ENCODE results near the gene BCAR3. TPM values are rescaled to one million over a fixed set of nuclear protein-coding genes. Genes with fewer than 3 reads are reported as not detected.

The BCAR3 gene
- total RNA-seq, 1 donor from 2014 or later = 59.5 TPM

DNA sequence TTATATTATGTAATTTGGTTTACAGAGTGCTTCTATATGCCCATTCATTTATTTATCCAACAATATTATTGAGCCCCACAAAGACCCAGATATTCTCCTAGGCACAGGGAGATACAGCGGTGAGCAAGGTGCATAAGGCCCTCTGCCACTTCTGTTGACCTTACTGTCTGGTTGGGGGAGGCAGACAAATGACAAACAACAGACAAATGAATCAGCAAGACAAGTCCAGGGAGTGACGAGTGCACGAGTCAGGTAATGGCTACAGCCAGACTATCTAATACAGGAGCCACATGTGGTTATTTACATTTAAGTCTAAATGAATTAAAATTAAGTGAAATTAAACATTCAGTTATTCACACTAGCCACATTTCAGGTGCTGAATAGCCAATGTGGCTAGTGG is 22.0 kb upstream of the BCAR3 start:
- ChIA-PET POLR2A (interaction anchor here (0.9 to 5.3 kb wide), 10 partner anchors 8 to 143 kb away, joined by 3 to 43 read pairs (median 8); partner anchors contain the start of gene BCAR3), CTCF (interaction anchor here (1.1 to 1.5 kb wide), 4 partner anchors 11 to 74 kb away, joined by 3 to 8 read pairs (median 4); no protein-coding TSS in a partner anchor)
- H3K4me3 Mint-ChIP-seq = peak overlapping the region; percentile 61
- DNase-seq = no peak
- no peaks in the 10 kb centered on the region for H3K9me3 Mint-ChIP-seq
- ATAC-seq (ENCODE audit: low read depth) = peak; percentile 2
- H3K36me3 Mint-ChIP-seq (ENCODE audit: low read depth) = no peaks in the 10 kb centered on the region
- intact Hi-C loops (cut with micrococcal nuclease) = loop anchor here (1.0 to 10.0 kb wide), 4 partner anchors 10 to 519 kb away; partner anchors contain the start of genes BCAR3, CCDC18 and TMED5
- H3K27me3 Mint-ChIP-seq = no peaks in the 10 kb centered on the region
- H3K27ac Mint-ChIP-seq = peak overlapping the region; percentile 88
- TF ChIP-seq, protein P1, sequence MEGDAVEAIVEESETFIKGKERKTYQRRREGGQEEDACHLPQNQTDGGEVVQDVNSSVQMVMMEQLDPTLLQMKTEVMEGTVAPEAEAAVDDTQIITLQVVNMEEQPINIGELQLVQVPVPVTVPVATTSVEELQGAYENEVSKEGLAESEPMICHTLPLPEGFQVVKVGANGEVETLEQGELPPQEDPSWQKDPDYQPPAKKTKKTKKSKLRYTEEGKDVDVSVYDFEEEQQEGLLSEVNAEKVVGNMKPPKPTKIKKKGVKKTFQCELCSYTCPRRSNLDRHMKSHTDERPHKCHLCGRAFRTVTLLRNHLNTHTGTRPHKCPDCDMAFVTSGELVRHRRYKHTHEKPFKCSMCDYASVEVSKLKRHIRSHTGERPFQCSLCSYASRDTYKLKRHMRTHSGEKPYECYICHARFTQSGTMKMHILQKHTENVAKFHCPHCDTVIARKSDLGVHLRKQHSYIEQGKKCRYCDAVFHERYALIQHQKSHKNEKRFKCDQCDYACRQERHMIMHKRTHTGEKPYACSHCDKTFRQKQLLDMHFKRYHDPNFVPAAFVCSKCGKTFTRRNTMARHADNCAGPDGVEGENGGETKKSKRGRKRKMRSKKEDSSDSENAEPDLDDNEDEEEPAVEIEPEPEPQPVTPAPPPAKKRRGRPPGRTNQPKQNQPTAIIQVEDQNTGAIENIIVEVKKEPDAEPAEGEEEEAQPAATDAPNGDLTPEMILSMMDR (IDR thresholded peaks at IDR 0.05) = no peak
- H3K4me1 Mint-ChIP-seq = peaks cover 81% of the 10 kb centered on the region

DNA sequence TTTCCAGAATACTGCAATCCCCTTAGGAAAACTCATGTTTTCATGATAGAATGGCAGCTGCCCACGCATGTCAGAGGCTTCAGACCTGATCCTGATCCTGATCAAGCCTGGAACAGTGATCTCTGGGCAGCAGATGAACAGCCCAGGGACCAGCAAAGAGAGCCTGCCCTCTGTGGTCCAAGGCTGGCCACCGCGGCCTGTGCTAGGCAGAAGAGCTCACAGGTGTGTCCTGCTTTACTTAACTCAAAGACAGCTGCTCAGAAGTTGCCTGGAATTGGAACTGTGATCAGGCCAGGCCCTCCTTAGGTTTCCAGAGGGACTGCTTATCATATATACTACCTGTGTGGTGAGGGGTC is 21.2 kb upstream of the BCAR3 start:
- Mint-ChIP-seq H3K27me3 (no peaks in the 10 kb centered on the region), H3K4me3 (no peak overlapping the region), H3K9me3 (no peaks in the 10 kb centered on the region), H3K27ac (peak overlapping the region; percentile 88), H3K4me1 (peaks cover 74% of the 10 kb centered on the region), H3K36me3 (ENCODE audit: low read depth) (no peaks in the 10 kb centered on the region)
- POLR2A ChIA-PET = interaction anchor here (0.5 to 5.3 kb wide), 5 partner anchors 10 to 927 kb away, joined by 3 to 43 read pairs (median 12); partner anchors contain the start of gene BCAR3
- TF ChIP-seq, protein P1 (IDR thresholded peaks at IDR 0.05) = no peak
- intact Hi-C loops (cut with micrococcal nuclease) = loop anchor here (1.0 to 10.0 kb wide), 2 partner anchors 23 to 518 kb away; partner anchors contain the start of genes CCDC18 and TMED5
- CTCF ChIA-PET = interaction anchor here (1.2 to 1.5 kb wide), 3 partner anchors 11 to 73 kb away, joined by 3 to 8 read pairs (median 4); partner anchors contain the start of gene BCAR3
- DNase-seq (no peak), ATAC-seq (ENCODE audit: low read depth) (no peak)

DNA sequence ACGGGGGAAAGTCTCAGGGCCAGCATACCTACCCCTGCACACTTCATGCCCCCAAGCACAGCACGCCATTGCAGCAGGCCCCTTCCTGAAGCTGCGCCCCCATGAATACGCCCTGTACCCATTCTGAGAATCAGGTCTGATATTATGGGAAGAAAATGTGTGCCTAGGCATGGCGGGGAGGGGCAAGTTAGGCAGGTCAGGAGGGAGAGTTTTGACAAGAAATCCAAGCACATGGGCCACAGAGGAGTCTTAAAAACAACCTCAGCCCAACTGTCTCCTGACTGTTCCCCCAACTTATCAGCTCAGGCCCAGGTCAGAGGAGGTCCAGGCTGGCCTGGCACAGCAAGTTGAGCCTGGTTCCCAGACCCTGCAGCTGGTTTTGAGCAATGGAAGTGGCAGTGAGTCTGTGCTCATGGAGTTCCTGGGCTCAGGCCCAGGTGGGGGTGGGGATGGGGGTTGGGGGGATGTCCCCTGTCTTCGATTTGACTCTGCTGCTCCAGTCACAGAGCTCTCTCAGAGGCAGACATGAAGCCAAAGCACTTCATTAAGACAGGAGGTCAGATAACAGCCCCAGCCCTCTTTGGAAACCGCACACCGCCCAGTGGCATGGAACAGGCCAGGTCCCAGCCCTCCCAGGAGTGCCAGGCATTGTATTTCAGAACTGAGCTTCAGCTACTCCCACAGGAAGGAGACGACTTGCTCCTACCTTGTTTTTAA is 20.6 kb upstream of the BCAR3 start:
- DNase-seq = no peak
- Mint-ChIP-seq H3K27ac (peak overlapping the region; percentile 88), H3K4me1 (peaks cover 69% of the 10 kb centered on the region), H3K9me3 (no peaks in the 10 kb centered on the region), H3K27me3 (no peaks in the 10 kb centered on the region), H3K36me3 (ENCODE audit: low read depth) (no peaks in the 10 kb centered on the region), H3K4me3 (no peak overlapping the region)
- ChIA-PET CTCF (interaction anchor here (1.2 to 1.5 kb wide), 3 partner anchors 10 to 73 kb away, joined by 3 to 8 read pairs (median 4); partner anchors contain the start of gene BCAR3), POLR2A (interaction anchor here (0.5 to 5.3 kb wide), 5 partner anchors 9 to 926 kb away, joined by 3 to 43 read pairs (median 12); partner anchors contain the start of gene BCAR3)
- no peak for ATAC-seq (ENCODE audit: low read depth)
- intact Hi-C loops (cut with micrococcal nuclease) = loop anchor here (1.0 to 10.0 kb wide), 2 partner anchors 24 to 517 kb away; partner anchors contain the start of genes CCDC18 and TMED5
- TF ChIP-seq, protein P1 (IDR thresholded peaks at IDR 0.05) = no peak

DNA sequence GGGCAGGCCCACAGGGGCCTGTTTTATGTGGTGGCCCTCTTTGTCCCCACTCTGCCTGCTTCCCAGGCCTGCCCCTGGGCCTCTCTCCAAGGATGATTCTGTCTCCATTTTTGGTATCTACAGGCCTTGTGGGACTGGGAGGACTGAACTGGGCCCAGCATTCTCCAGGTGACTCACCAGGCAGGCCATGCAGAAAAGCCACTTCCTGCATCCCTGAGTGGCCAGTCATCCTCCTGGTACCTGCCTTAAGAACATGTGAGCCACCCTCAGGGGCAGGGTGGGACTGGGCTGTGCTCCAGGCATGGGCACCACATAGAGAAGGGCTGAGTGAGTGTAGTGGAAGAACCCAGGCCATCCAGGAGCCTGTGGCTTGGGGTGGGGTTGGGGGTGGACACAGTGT is 20.0 kb upstream of the BCAR3 start:
- peak overlapping the region; percentile 46 for H3K27ac Mint-ChIP-seq
- TF ChIP-seq, protein P1 (IDR thresholded peaks at IDR 0.05) = no peak
- peaks cover 69% of the 10 kb centered on the region for H3K4me1 Mint-ChIP-seq
- H3K9me3 Mint-ChIP-seq = no peaks in the 10 kb centered on the region
- intact Hi-C loops (cut with micrococcal nuclease) = loop anchor here (1.0 to 10.0 kb wide), 2 partner anchors 25 to 517 kb away; partner anchors contain the start of genes CCDC18 and TMED5
- no peaks in the 10 kb centered on the region for H3K27me3 Mint-ChIP-seq
- no peaks in the 10 kb centered on the region for H3K36me3 Mint-ChIP-seq (ENCODE audit: low read depth)
- POLR2A ChIA-PET = interaction anchor here (1.0 to 5.3 kb wide), 3 partner anchors 9 to 20 kb away, joined by 4 to 43 read pairs (median 34); partner anchors contain the start of gene BCAR3
- CTCF ChIA-PET = interaction anchor here (1.2 kb wide), 1 partner anchor 10 kb away, joined by 3 read pairs; no protein-coding TSS in a partner anchor
- H3K4me3 Mint-ChIP-seq = no peak overlapping the region
- peak; percentile 47 for ATAC-seq (ENCODE audit: low read depth)
- no peak for DNase-seq

Data from activated B cell treated with CpG ODN at 0.5 μM for 24 hours (primary cell).